Activated CD4-positive, alpha-beta T cell treated with anti-CD3 and anti-CD28 coated beads for 48 hours (primary cell): ENCODE data around the gene STAG3.
"Not testable (repeated sequence)": the region's sequence is repeated elsewhere in the genome, so short reads cannot be mapped to it uniquely, and the experiment has no call there.

Experiments
- DNase-seq: peaks from one replicate; pipeline ENCODE4 v3.0.0-alpha.2; 2020

STAG3 gene

GRCh38 chr7:100217934-100218333 lies 40.2 kb downstream of the STAG3 start:
- peak; percentile 90 for DNase-seq

DNA sequence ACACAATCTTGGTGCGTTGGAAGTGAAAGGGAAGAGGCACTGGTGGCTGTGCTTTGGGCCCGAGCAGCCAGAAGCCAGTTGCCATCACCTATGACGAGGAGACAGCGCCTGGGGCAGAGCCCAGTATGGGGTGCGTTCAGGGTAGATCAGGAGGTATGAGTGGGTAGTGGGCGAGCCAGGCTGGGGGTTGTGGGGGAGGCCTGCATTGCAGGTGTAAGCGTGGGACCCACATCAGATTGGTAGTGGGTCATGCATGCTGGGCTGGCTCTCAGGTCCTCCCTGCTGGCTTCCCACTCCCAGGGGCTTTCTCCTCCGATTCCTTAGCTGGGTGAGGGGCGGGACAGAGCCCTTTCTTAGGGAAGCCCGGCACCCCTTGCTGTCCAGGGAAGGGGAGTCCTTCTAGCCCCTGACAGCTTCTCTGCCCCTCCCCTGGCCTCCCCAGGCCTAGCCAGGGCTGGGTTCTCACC lies 41.6 kb downstream of the STAG3 start:
- peak; percentile 54 for DNase-seq

DNA sequence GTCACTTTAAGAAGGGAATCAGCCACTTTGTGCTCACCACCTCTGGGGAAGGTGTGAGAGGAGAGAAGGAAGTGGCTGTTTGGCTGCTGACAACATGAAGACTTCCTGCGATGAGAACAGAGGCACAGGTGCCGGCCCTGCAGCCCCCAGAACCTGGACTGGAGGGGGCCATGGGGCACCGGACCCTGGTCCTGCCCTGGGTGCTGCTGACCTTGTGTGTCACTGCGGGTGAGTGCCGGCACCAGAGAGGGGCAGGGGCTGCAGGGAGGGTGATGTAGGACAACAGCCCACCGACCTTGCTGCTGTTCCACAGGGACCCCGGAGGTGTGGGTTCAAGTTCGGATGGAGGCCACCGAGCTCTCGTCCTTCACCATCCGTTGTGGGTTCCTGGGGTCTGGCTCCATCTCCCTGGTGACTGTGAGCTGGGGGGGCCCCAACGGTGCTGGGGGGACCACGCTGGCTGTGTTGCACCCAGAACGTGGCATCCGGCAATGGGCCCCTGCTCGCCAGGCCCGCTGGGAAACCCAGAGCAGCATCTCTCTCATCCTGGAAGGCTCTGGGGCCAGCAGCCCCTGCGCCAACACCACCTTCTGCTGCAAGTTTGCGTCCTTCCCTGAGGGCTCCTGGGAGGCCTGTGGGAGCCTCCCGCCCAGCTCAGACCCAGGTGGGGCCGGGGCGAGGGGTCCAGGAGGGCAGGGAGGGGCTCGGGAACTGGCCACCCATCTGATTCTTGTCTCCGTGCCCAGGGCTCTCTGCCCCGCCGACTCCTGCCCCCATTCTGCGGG lies 42.3 kb downstream of the STAG3 start, which contains the start of gene PVRIG:
Gene PVRIG (plus strand): TSS at position 149 of the 785 bp plus-strand sequence. CDS start 22 bp downstream, at position 171.
- DNase-seq = peak; percentile 54

DNA sequence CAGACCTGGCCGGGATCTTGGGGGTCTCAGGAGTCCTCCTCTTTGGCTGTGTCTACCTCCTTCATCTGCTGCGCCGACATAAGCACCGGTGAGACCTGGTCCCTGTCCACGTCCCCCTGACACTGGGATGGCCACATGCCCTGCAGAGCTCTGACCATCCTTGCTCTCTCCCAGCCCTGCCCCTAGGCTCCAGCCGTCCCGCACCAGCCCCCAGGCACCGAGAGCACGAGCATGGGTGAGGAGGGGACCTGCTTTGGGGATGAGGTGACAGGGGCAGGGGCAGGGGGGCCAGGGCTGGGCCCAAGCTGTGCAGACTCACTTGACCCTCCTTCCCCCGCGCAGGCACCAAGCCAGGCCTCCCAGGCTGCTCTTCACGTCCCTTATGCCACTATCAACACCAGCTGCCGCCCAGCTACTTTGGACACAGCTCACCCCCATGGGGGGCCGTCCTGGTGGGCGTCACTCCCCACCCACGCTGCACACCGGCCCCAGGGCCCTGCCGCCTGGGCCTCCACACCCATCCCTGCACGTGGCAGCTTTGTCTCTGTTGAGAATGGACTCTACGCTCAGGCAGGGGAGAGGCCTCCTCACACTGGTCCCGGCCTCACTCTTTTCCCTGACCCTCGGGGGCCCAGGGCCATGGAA lies 43.0 kb downstream of the STAG3 start:
- DNase-seq = no peak

DNA sequence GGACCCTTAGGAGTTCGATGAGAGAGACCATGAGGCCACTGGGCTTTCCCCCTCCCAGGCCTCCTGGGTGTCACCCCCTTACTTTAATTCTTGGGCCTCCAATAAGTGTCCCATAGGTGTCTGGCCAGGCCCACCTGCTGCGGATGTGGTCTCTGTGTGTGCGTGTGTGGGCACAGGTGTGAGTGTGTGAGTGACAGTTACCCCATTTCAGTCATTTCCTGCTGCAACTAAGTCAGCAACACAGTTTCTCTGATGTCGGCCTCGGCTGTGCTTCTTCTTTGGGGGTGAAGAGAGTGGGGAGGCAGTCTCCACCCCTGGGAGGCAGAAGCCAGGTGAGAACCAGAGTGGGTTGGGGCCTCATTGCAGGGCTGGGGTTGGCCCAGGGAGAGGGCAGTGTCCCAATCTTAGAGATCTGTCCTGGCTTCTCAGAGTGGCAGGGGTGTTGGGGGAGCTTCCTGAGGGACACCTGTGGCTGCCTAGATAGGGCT lies 43.6 kb downstream of the STAG3 start:
- peak; percentile 86 for DNase-seq

DNA sequence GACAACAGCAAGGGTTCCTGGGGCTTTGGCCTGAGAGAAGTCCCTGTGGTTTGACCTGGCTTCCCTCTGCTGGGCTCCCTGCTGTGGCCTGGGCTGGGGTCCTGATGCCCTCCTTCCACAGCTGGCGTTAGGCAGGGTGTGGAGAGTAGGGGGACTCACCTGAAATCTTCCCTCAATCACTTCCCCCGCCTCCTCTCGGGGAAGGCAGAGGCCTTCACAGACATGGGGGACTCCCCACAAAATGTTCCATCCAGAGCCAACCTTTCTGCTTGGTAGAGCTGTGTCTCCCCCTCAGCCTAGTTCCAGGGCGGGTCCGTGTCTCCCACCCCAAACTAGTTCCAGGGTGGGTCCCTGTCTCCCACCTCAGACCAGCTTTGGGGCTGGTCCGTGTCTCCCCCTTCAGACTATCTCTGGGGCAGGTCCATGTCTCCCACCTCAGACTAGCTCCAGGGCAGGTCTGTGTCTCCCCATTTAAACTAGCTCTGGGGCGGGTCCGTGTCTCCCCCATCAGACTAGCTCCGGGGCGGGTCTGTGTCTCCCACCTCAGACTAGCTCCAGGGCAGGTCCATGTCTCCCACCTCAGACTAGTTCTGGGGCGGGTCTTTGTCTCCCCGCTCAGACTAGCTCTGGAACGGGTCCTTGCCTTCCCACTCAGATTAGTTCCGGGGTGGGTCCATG lies 44.2 kb downstream of the STAG3 start:
- peak; percentile 26 for DNase-seq

DNA sequence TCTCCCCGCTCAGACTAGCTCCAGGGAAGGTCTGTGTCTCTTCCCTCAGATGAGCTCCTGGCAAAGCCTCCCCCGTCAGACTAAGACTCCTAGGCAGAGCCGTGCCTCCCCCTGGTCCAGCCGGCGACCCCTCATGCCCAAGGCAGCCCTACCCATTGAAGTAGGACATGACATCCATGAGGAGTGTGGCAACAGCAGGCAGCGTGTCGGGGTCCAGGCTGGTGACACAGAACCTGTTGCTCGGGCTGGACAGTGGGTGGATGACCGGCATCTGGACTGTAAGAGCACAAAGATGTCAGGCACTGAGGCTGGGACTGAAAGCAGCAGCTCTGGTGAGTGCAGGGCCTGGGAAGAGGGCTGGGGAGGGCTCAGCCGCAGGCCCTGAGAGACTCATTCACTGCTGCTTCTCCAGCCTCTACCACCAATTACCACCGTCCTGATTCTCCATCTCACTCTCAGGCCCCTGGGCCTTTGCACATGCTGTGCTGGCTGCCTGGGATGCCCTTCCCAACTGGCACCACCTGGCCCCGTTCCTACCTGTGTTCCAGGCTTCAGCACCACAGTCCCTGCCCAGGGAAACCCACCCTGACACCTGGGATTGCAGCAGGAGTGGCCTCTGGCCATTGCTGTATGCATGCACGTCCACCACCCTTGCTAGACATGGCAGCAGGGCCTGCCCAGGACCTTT lies 44.9 kb downstream of the STAG3 start:
- no peak for DNase-seq

DNA sequence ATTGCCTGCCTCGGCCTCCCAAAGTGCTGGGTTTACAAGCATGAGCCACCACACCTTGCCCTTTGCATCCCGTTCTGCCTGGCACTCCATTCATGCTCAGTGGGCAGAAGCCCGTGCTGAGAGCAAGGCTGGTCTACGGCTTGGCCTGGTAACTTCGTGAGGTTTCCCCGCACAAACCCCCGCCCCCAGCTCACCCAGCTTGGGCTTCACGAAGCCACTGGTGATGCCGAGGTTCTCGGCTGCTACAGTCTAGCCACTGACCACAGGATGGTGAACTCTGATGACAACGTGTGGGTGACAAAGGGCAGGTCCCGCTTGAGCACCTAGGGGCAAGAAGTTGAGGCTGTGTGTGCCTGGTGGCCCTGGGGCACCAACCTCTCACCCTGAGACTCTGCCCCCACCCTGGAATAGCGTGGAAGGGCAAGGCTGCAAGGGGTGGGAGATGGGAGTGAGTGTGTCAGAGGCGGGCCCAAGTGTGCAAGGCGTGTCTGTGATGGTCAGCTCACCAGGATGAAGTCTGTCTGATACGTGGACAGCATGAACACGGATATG lies 45.7 kb downstream of the STAG3 start:
- not testable (repeated sequence) for DNase-seq

- not testable (repeated sequence) for DNase-seq
Observed at GRCh38 chr7:100224891-100225290, 47.2 kb downstream of the STAG3 start.

GRCh38 chr7:100234660-100235317 lies 57.1 kb downstream of the STAG3 start:
- peak; percentile 59 for DNase-seq

DNA sequence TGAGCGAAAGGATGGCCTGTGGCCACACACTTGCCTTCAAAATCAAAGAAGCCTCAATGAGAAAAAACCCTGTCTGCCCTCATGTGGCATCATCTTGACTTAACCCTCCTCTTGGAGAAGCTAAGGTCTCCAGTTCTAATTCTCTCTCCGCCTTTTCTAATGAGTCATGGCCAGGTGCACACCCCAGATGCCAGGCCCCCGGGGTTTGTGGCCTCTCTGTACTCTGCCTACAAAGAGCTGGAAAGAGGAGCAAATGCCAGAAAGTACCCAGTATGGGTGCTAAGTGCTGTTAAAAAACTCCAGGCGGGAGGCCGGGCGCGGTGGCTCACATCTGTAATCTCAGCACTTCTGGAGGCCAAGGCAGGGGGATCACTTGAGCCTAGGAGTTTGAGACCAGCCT lies 62.3 kb downstream of the STAG3 start:
- DNase-seq = not testable (repeated sequence)

DNA sequence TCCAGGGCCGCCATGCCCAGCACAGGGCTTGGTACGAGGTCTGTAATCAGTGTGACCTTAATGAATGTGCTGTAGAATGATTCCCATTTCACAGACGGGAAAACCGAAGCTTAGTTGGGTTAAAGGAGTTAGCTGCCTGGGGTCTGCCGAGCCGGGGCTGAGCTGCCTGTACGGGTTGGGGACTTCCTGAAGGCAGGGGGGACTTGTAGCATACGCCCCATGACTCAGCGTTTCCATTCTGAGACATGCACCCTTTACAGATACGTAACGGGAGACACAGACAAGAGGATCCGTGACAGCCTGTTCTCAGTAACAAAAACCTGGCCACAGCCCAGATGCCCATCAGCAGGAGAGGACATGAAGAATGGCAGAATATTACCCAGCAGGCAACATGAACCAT lies 65.7 kb downstream of the STAG3 start:
- peak; percentile 78 for DNase-seq

- not testable (repeated sequence) for DNase-seq
Observed at GRCh38 chr7:100244988-100245605, 67.4 kb downstream of the STAG3 start.

GRCh38 chr7:100246121-100246864 lies 68.6 kb downstream of the STAG3 start:
- not testable (repeated sequence) for DNase-seq

GRCh38 chr7:100246865-100247137 lies 69.1 kb downstream of the STAG3 start:
- not testable (repeated sequence) for DNase-seq

DNA sequence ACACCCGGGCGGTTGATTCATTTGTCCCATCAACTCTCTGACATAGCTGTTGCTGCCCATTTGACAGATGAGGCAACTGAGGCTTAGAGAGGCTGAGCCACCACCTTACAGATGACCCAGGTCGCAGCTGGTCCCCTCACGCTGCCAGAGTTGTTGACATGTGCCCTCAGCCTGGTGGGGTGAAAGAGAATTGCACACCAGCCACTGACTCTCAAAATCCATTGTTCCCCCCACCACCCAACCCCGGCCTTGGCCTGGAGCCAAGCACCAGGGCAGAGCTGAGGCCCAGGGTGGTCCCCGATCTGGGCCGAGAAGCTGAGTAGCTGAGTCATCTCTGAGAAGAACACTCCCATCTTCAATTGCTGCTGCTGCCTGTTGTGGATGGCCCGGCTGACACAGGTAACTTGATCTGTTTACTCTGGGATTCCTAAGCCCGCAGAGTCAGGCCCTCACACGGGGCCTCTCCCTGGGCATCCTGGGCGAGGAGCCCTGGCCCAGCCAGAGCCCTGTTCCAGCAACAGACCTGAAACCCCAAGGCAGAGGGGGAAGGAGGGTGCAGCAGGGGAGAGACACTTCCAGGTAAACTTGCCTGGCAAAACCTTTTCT lies 69.5 kb downstream of the STAG3 start:
- no peak for DNase-seq

DNA sequence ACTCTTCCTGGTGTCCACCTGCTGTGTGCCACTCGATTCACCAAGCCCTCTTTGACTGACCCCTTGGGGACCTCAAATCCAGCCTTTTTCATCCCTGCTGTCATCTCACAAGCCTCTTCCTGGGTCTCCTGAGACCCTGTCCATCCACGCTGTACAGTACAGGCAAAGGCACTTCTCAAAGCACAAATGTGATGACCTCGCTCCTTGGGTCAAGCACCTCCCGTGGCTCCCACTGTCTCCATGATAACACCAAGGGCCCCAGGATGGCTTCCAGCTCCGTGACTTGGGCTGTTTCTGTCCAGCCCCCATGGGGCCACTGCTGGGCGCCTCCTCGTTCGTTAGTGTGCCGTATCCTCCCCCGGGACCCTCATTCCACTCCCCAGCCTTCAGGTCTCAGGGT lies 70.8 kb downstream of the STAG3 start:
- no peak for DNase-seq

DNA sequence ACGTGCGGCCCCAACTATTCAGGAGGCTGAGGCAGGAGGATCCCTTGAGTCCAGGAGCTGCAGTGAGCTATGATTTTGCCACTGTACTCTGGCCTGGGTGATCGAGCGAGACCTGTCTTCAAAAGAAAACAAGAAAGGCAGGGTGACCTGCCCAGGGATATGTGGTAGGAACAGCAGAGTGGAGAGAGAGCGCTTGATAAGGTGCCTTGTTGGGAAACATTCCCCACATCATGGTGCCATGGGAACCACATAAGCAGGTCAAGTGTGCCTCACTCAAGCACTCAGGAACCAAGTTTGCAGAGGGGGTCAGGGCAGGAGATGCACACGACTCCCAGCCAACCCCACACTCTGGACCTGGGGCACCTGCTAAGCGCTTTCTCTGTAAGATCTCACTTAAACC lies 79.3 kb downstream of the STAG3 start:
- no peak for DNase-seq

GRCh38 chr7:100259984-100260383 lies 82.3 kb downstream of the STAG3 start:
- not testable (repeated sequence) for DNase-seq

GRCh38 chr7:100262896-100263295 lies 85.2 kb downstream of the STAG3 start:
- DNase-seq = not testable (repeated sequence)
